Endothelial cell of hepatic sinusoid (primary cell): ENCODE measurements around the gene WDFY4.

Experiments used
- in situ Hi-C: cut with HindIII; loops from 2 replicates; pipeline ENCODE4 v1.10.0; 2017; ENCODE audit warnings: low sequenced_read_pairs

Gene WDFY4

DNA sequence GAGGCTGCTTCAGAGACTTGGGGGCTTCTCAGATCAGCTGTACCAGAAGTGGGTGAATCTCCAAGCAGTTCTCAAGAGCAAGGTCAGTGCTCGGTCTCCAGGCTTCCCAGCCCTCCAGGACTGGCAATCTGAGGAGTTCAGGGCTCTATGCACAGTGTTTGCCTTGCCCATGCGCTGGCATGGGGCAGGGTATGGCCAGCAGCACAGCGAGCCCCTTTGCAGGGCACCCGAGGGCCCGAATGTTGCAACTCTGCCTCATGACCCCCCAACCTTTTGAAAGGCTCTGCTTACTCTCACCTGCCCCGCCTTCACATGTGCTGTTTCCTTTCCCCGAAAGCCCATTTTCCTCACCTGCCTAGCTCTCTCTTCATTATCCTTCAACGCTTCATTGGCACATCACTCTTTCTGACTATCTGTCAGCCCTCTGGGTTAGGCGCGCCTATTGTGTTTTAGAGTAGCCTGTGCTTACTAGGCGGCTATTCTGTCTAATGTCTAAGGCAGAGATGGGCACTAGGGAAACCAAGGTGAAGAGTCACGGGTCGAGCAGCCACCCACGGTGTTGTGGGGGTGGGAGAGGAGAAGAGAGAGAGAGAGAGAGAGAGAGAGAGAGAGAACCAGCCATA is 83.6 kb downstream of the WDFY4 start:
- in situ Hi-C loops, result no loop called here

DNA sequence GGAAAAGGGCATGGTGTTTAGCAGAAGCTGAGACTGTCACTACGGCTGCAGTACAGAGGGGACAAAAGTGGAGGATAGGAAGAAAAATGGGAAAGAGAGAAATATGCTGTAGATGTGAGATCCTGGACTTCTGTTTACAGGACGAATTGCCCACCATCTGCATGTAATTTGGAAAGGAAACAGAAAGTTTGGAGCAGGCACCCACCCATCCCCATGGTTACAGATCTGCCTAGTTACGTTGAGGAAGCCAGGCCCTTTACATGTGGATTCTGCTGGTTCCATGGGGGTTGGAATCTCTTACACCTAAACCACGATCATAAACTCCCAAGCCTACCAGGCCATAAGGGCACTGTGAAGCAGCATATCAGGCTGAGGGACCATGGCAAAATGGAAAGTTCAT is 84.3 kb downstream of the WDFY4 start:
- in situ Hi-C loops, result no loop called here

DNA sequence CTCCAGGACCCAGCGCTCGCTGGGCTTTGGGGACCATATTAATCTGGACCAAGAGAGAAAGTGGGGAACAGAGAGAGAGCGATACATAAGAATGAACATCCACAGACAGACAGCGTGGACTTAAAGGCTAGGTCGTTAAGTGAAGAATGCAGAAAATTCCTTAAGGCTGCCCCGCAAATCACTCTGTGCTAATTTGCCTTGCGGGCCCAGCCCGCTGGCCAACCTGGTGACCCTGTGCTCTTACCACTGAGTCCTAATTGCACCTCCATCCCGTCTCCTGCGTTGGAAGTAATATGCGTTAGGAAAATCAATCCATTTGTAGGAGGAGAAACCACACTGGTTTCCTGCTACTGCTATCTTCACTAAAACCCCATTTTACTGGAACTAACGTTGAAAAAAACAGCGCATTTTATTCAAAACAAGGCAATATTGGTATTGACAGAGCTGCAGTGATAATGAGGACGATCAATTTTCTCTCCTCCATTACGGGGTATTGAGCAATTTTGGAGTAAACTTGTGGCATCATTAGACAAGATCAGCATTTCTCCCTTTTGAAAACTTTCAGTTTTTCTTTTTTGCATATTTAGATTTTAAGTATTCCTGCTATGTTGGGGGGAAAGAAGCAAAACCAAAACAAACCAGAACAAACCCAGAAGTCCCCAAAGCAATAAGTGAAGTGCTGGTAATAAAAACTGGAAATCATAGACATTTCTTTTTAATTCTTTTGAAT is 85.2 kb downstream of the WDFY4 start:
- in situ Hi-C loops, result no loop called here

DNA sequence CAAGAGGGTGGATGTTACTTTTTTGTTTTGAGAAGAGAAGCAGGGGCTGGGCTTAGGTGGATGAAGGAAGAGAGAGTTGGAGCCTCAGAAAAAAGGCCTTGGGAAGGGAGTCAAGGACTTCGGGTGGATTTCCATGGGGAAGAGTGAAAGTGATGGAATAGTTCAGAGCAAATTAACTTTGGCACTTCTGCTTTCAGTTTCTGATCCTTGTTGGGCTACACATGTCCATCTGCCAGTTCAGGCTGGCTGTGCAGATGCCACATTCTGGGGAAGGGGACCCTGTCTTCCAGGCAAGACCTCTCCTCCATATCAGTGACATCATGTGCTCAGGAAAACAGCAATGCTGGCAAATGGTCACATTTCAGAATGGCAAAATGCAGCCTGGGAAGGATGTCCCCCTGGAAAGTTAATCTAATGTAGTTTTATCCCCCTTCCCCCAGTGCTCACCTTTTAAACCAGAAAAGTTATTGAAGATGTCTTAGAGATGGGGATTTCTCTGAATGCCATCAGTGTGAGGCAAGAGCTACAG is 86.0 kb downstream of the WDFY4 start:
- in situ Hi-C loops, result no loop called here

DNA sequence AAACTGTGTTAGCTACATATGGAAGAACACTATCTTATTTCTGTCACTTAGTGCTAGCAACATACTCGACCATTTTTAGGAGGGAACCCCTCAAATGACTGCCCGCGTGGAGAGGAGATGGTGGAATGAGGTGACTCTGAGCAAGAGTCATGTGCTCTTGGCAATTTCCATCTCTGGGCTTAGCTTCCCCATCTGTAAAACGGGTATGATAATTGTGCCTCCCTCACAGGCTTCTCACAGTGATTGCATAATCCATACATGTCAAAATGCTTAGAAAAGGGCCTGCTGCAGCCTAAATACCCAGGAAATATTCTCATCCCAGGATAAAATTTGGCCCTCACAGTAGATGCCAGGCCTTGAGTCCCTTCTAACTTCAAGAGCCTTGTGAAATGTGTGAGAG is 86.6 kb downstream of the WDFY4 start:
- in situ Hi-C loops, result no loop called here

DNA sequence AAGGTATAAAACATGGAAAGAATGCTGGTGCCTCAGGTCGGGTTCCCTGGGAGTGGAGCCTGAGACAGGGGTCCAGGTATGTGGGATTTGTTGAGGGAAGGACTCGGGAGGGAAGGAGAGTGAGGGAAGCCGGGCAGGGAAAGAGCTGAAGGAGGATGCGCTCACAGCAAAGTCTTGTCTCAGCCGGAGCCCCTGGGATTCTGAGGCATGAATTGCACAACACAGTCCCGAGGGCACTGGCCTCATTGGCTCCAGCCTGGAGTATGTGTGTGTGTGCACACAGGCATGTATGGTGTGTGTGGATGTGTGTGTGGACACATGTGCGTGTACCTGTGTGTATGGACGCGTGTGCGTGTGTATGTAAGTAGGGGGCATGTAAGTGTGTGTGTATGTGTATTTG is 87.4 kb downstream of the WDFY4 start:
- in situ Hi-C loops, result no loop called here

DNA sequence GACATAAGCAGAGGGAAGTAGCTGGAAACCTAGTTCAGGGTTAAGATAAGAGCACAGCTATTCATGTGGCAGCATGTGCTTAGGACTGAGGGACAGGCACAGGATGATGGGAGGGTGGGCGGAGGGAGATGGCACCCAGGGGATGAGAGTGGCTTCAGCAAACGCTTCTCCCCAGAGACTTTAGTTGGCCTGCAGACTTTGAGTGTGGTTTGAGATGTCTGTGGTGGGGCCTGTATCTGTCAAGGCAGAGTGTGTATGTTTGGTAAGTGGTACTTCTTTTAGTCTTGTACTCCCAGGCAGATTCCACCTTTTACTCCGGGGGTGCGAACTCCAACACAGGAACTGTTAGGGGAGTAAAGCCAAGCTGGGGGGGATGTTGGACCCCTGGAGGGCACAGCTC is 88.9 kb downstream of the WDFY4 start:
- in situ Hi-C loops, result no loop called here

DNA sequence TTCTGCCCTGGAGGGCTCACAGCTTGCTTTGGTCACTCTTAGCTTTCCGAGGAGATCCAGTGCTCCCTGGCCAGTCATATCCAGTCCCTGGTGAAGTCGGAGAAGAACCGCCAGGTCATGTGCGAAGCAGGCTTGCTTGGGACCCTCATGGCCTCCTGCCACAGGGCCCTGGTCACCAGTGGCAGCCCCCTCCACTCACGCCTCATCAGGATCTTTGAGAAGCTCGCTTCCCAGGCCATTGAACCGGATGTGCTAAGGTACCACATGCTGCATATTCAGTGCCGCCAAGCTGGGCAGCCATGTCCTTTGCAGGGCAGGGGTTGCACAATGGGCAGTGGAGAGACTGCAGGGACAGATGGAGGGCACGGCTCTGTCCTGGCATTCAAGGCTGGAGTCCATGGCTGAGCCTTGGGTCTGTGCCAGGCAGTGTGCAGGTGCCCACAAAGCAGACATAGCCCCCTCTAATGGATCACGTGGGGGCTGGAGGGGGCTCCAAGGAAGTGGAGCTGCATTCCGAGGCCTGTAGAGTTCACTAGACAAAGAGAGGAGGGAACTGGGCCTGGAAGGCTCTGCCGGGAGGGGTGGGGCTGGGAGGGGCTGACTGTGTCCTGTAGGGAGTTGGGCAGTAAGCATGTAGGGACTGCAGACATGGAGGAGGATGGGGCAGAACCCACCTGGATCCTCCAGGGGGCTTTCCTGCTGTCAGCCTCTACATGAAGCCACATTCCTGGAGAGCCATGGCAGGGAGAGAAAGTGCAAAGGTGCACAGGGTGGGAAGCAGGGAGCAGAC is 89.9 kb downstream of the WDFY4 start:
- in situ Hi-C loops, result no loop called here

DNA sequence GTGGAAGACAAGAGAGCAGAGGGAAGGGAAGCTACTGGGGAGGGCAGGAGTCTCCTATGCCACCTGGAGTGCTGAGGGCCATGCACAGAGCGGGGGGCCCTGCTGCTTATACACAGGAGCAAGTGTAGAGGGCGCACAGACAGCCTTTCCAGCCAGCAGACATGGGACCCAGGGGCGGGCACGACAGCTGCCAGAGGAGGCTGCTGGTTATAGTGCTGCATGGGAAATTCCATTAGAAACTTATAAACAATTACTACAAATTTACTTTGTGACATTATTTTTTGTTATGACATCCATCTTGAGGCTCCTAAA is 90.5 kb downstream of the WDFY4 start:
- in situ Hi-C loops, result no loop called here

DNA sequence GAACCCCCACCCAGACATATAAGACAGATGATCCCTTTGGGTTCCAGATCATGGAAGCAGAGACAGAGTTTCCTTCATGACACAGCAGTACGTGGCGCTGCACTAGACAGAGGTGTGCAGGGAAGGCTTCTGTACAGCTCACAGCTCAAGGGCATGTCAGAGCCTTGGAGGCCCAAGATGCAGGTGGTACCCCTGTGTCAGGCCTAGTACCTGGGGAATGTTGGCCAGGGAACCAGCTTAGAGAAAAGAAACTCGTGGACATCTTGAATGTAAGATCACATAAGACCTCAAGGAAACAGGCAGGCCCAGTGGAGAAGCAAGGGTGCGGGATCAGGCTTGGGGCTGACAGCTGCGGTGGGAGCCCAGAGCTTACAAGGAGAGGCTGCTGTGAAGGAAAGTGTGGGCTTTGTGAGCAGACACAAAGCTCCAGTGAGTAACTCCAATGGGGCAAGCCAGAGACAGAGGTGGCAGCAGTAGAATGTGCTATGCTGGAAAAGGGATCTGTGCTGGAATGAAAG is 91.4 kb downstream of the WDFY4 start:
- in situ Hi-C loops, result no loop called here

DNA sequence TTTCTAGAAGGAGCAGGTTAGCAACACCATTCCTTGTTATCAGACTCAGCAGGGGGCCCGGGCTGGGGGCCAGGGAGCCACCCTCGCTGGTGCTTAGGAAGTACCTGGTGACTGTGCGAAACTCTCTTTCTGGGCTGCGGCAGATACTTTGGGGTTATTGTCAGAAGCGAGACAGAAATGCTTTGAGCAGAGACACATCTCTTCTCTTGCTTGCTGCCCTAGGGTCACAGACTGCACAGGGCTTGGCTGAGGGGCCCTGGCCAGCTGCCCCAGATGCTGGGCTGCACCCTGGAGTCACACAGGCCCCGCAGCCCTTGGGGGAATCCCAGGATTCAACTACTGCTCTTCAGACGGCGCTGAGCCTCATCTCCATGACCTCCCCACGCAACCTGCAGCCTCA is 91.9 kb downstream of the WDFY4 start:
- in situ Hi-C loops, result no loop called here

DNA sequence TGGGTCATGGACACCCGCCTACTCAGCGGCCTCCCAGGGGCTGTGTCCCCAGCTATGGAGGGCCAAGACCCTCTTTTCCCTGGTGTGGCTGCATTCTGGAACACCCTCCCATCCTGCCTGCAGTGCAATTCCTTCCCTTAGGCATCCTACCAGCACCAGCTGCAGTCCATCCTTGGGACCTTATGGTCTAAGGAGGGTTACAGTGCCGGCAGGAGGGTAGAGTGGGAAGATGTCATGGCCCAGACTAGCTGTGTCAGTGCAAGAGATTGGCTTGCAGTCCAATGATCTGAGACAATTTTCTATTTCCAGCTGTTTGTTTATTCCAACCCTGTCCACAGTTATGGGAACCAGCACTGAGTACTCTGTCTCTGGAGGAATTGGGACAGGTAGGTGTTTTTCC is 92.4 kb downstream of the WDFY4 start:
- in situ Hi-C loops, result no loop called here

DNA sequence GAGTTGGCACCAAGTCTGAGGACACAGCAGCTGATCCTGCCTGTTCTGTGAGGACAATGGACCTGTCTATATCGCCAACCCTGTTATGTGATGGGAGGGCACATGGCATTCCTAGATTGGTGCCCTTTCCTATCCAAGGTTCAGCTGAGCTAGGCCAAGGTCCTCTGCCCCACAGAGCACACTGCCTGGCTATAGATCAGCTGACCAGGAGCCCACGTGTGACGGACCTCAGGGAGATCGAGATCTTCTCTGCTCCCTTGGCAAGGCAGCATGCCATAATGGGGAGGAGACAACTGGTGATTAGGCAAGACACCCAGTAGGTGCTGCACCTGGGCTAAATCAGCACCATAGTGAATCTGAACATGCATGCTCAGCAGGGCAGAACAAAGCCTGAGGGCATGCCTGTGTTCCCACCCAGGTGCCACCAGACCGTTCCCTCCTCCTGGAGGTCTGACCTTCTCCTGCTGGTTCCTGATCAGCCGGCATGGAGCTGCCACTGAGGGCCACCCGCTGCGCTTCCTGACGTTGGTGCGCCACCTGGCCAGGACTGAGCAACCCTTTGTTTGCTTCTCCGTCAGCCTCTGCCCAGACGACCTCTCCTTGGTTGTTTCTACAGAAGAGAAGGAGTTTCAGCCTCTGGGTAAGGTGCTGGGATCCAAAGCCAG is 93.7 kb downstream of the WDFY4 start:
- in situ Hi-C loops, result no loop called here

DNA sequence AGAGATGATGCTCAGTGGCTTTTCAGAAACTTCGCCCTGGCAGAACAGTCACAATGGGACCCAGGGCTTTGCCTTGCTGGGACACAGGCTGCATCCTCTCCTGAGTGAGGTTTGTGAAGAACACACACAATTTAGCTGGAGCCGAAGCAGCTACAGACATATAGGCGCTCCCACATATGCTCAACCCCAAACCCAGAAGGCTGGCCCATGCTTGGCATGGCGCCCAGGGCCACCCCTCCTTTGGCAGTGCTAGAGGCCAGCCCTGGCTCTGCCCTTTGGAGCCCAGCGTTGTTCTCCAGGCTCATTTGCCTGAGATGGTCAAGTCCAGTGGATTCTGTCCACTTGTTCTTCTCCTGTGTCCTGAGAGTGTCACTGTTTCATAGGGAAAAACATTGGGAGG is 94.4 kb downstream of the WDFY4 start:
- in situ Hi-C loops, result no loop called here

DNA sequence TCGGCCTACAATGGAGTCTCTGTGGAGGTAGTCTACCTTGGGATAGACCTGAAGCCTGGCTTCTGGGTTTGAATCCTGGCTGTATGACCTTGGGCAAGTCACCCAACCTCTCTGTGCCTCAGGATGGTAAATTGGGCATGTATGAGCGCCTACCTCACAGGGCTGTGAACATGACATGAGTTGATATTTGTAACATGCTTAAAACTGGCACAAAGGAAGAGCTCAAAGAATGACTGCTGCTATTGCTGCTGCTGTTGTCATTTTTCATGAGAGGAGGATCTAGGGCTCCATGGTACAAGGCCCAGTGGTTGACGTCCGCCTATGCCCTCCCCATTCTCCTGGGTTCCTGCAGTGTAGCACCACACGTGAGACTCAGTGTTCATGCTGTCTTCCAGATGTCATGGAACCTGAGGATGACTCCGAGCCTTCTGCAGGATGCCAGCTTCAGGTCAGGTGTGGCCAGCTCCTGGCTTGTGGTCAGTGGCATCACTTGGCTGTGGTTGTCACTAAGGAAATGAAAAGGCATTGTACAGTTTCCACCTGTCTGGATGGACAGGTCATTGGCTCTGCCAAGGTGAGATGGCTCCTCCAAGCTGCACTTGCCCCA is 95.0 kb downstream of the WDFY4 start:
- in situ Hi-C loops, result no loop called here

DNA sequence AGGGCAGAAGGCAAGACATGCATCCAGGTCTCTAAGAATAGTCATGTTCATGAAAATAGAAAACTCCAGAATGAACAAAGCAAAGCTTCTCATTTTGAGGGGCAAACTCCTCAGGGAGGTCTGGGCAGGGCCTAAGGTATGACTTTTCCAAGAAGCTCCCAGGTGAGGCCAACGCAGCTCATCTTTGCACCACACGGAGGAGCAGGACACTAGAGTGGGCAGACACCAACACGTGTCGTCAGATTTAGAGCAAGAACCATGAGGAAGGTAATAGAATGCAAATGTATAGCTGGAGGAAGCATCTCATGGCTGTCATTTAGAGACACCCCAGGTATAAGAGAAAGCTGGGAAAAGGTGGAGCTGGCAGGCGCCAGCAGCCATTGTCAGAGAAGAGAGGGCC is 95.7 kb downstream of the WDFY4 start:
- in situ Hi-C loops, result no loop called here

DNA sequence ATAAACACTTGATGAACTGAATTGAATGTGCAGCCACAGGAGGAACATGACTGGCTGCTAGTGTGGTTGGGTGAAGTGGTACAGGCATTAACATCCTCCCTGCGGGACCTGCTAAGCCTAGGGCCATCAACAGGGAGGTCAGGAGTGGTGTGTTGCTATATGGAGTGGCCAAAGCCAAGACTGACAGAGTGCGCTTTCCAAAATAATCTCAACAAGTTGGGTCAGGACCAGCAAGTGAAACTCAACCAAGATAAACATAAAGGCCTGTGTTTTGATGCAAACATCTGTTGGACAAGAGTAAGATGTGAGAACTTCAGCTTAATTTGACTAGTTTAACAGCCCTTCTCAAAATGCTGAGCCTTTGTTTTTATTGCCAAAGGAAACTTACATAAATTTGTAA is 97.7 kb downstream of the WDFY4 start:
- in situ Hi-C loops, result no loop called here

DNA sequence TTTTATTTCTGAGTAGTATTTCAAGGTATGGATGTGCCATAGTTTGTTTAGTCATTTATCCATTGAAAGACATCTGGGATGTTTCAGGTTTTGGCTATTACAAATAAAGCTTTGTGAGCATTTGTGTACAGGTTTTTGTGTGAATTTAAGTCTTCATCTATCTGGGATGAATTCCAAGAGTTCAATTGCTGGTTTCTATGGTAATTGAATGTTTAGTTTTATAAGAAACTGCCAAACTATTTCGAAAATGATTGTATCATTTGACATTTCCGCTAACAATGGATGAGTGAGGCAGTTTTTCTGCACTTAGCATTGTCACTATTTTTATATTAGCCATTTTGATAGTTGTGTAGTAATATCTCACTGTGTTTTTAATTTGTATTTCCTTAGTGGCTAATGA is 99.4 kb downstream of the WDFY4 start:
- in situ Hi-C loops, result no loop called here

DNA sequence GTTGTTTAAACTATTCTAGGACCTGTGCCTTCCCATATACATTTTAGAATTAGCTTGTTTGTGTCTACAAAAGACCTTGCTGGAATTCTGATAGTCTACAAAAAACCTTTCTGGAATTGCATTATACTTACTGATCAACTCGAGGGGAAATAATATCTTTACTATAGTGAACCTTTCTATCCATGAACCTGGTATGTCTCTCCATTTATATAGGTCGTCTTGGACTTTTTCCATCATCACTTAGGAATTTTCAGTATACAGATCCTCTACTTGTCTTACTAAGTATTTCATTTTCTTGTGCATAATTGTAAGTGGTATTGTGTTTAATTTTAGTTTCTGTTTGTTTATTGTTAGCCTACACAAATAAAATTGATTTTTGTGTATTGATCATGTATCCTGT is 101.1 kb downstream of the WDFY4 start:
- in situ Hi-C loops, result no loop called here

DNA sequence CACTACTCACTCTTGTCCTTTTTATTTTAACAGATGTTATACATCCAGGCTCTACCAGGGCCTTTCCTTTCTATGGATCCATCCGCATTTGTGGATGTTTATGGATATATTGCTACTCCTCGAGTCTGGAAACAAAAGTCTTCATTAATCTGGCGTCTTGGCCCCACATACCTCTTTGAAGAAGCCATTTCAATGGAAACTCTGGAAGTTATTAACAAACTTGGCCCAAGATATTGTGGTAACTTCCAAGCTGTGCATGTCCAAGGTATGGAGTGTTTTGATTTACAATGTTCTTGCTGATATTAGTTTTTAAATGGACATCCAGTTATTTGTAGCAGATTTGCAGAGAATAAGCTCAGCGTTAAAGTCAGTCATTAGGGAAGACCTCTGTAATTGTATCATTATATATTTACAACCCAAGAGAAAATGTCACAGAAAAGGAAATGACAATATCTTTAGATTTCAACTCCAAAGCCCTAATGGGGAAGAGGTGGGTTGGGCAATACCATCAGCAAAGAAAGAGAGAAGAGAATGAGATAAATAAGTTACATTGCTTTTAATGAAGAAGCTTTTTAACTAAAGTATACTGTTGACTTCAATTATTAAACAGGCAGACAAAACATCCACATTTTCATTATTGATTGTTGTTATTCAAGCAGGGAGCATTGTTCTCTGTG is 102.1 kb downstream of the WDFY4 start:
- in situ Hi-C loops, result no loop called here
